Measurements from ENCODE around the gene BARHL1.

BARHL1 gene

DNA sequence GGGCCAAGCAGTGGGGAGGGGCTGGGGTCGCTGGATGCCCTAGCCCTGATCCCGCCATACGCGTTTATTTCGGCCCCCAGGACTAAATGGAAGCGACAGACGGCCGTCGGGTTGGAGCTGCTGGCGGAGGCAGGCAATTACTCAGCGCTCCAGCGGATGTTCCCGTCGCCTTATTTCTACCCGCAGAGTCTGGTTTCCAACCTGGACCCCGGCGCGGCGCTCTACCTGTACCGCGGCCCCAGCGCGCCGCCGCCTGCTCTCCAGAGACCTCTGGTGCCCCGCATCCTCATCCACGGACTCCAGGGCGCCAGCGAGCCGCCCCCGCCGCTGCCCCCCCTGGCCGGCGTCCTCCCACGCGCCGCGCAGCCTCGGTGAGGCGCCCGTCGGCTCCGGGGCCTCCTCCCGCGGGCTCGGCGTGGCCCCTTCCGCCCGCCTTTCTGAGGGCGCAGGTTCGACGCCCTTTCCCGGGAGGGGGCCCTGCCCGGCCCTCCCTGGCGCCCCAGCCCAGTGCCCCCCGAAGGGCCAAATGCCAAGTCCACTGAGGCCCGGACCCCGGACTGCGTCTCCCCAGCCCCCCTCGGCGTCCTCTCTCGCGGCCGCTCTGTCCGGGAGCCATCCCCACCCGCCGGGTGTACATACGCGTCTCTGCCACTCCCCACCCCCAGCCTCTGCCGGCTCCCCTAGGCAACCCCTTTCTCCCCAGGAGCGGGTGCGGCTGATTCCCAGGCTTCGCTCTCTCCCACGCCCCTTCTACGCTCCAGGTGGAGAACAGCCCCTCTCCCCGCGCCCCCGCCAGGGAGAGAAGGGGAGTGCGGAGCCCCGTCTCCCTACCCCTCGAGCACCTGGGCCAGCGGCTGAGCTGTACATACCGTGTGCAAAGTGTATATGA, 7.0 kb downstream of the BARHL1 start:
- Histone ChIP-seq H3K4me1 (ENCODE audit: control insufficient read depth, insufficient read depth, low read length) (no peaks in the 10 kb centered on the region), H3K9me3 (ENCODE audit: control insufficient read depth, insufficient read depth, low read depth, low read length) (no peaks in the 10 kb centered on the region), H3K4me3 (ENCODE audit: low read depth, low read length) (no peak overlapping the region), H3K27ac (ENCODE audit: extremely low read depth, low read depth, low read length) (no peak overlapping the region), H3K36me3 (ENCODE audit: control insufficient read depth in 2 of 2, insufficient read depth in 1 of 2, low read length in 2 of 2) (peaks cover 0 to 2% of the 10 kb centered on the region in 2 experiments; a peak in 1 of 3 replicates)
- ChIA-PET CTCF (interaction anchor here (0.6 kb wide), 2 partner anchors 110 to 592 kb away, joined by 3 to 4 read pairs; no protein-coding TSS in a partner anchor), POLR2A (no interaction called here)
- TF ChIP-seq ZNF624 (tag by site-specific recombination; IDR thresholded peaks at IDR 0.05) (no peak), SCRT1 (tag by site-specific recombination; IDR thresholded peaks at IDR 0.05; ENCODE audit: borderline replicate concordance) (no peak), ZNF768 (tag by site-specific recombination; IDR thresholded peaks at IDR 0.05) (no peak), ZNF530 (tag by site-specific recombination; IDR thresholded peaks at IDR 0.05; ENCODE audit: low read depth) (no peak), ZNF610 (tag by site-specific recombination; IDR thresholded peaks at IDR 0.05; ENCODE audit: borderline replicate concordance) (no peak), GLI2 (tag by site-specific recombination; IDR thresholded peaks at IDR 0.05; ENCODE audit: borderline replicate concordance, low read depth) (no peak), ZSCAN30 (tag by site-specific recombination; IDR thresholded peaks at IDR 0.05) (no peak)

DNA sequence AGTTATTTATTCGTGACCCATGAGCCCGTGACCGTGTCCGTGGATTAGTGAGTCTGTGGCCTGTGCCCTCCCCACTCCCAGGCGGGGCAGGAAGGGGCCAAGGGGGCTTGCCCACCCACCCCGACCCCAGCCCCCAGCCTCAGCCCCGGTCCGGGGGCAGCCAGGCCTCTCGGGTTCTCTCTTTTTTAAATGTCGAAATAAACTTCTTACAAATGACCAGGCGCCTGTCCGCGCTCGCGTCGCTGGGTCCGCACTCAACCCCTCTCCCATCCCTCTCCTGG, 7.6 kb downstream of the BARHL1 start:
- Histone ChIP-seq H3K27ac (ENCODE audit: extremely low read depth, low read depth, low read length) (no peak overlapping the region), H3K9me3 (ENCODE audit: control insufficient read depth, insufficient read depth, low read depth, low read length) (no peaks in the 10 kb centered on the region), H3K4me3 (ENCODE audit: low read depth, low read length) (no peak overlapping the region), H3K36me3 (ENCODE audit: control insufficient read depth in 2 of 2, insufficient read depth in 1 of 2, low read length in 2 of 2) (peaks cover 0 to 7% of the 10 kb centered on the region in 2 experiments; a peak in 1 of 3 replicates), H3K4me1 (ENCODE audit: control insufficient read depth, insufficient read depth, low read length) (no peaks in the 10 kb centered on the region)
- ChIA-PET CTCF (no interaction called here), POLR2A (no interaction called here)
- TF ChIP-seq, protein P1, sequence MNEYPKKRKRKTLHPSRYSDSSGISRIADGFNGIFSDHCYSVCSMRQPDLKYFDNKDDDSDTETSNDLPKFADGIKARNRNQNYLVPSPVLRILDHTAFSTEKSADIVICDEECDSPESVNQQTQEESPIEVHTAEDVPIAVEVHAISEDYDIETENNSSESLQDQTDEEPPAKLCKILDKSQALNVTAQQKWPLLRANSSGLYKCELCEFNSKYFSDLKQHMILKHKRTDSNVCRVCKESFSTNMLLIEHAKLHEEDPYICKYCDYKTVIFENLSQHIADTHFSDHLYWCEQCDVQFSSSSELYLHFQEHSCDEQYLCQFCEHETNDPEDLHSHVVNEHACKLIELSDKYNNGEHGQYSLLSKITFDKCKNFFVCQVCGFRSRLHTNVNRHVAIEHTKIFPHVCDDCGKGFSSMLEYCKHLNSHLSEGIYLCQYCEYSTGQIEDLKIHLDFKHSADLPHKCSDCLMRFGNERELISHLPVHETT (tag by site-specific recombination; IDR thresholded peaks at IDR 0.05), result no peak
- TF ChIP-seq, protein P2, sequence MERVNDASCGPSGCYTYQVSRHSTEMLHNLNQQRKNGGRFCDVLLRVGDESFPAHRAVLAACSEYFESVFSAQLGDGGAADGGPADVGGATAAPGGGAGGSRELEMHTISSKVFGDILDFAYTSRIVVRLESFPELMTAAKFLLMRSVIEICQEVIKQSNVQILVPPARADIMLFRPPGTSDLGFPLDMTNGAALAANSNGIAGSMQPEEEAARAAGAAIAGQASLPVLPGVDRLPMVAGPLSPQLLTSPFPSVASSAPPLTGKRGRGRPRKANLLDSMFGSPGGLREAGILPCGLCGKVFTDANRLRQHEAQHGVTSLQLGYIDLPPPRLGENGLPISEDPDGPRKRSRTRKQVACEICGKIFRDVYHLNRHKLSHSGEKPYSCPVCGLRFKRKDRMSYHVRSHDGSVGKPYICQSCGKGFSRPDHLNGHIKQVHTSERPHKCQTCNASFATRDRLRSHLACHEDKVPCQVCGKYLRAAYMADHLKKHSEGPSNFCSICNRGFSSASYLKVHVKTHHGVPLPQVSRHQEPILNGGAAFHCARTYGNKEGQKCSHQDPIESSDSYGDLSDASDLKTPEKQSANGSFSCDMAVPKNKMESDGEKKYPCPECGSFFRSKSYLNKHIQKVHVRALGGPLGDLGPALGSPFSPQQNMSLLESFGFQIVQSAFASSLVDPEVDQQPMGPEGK (tag by site-specific recombination; IDR thresholded peaks at IDR 0.05), result no peak
- TF ChIP-seq ZNF776 (tag by site-specific recombination; IDR thresholded peaks at IDR 0.05; ENCODE audit: borderline replicate concordance), result no peak
- TF ChIP-seq ZNF391 (tag by site-specific recombination; IDR thresholded peaks at IDR 0.05; ENCODE audit: borderline replicate concordance, low read depth), result no peak
- TF ChIP-seq ZNF133 (tag by site-specific recombination; IDR thresholded peaks at IDR 0.05), result no peak
- no peak for TF ChIP-seq MEIS1 (CRISPR knock-in tag; IDR thresholded peaks at IDR 0.05; ENCODE audit: borderline replicate concordance)
- no peak for TF ChIP-seq KLF8 (tag by site-specific recombination; IDR thresholded peaks at IDR 0.05)
- TF ChIP-seq ZFP41 (tag by site-specific recombination; IDR thresholded peaks at IDR 0.05; ENCODE audit: borderline replicate concordance), result no peak
- TF ChIP-seq KLF16 (tag by site-specific recombination; IDR thresholded peaks at IDR 0.05), result no peak
- TF ChIP-seq ZNF184 (tag by site-specific recombination; IDR thresholded peaks at IDR 0.05), result no peak
- TF ChIP-seq, protein P3, sequence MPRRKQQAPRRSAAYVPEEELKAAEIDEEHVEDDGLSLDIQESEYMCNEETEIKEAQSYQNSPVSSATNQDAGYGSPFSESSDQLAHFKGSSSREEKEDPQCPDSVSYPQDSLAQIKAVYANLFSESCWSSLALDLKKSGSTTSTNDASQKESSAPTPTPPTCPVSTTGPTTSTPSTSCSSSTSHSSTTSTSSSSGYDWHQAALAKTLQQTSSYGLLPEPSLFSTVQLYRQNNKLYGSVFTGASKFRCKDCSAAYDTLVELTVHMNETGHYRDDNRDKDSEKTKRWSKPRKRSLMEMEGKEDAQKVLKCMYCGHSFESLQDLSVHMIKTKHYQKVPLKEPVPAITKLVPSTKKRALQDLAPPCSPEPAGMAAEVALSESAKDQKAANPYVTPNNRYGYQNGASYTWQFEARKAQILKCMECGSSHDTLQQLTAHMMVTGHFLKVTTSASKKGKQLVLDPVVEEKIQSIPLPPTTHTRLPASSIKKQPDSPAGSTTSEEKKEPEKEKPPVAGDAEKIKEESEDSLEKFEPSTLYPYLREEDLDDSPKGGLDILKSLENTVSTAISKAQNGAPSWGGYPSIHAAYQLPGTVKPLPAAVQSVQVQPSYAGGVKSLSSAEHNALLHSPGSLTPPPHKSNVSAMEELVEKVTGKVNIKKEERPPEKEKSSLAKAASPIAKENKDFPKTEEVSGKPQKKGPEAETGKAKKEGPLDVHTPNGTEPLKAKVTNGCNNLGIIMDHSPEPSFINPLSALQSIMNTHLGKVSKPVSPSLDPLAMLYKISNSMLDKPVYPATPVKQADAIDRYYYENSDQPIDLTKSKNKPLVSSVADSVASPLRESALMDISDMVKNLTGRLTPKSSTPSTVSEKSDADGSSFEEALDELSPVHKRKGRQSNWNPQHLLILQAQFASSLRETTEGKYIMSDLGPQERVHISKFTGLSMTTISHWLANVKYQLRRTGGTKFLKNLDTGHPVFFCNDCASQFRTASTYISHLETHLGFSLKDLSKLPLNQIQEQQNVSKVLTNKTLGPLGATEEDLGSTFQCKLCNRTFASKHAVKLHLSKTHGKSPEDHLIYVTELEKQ (tag by site-specific recombination; IDR thresholded peaks at IDR 0.05; ENCODE audit: borderline replicate concordance), result no peak
- TF ChIP-seq, protein P4, sequence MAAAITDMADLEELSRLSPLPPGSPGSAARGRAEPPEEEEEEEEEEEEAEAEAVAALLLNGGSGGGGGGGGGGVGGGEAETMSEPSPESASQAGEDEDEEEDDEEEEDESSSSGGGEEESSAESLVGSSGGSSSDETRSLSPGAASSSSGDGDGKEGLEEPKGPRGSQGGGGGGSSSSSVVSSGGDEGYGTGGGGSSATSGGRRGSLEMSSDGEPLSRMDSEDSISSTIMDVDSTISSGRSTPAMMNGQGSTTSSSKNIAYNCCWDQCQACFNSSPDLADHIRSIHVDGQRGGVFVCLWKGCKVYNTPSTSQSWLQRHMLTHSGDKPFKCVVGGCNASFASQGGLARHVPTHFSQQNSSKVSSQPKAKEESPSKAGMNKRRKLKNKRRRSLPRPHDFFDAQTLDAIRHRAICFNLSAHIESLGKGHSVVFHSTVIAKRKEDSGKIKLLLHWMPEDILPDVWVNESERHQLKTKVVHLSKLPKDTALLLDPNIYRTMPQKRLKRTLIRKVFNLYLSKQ (tag by site-specific recombination; IDR thresholded peaks at IDR 0.05; ENCODE audit: borderline replicate concordance), result no peak
